Measurements from ENCODE around the gene ZC3H12A.

ZC3H12A gene

GRCh38 chr1:37455516-37455915 is 18.9 kb upstream of the ZC3H12A start:
- no peak for DNase-seq

GRCh38 chr1:37456614-37457013 is 17.8 kb upstream of the ZC3H12A start:
- DNase-seq: no peak

DNA sequence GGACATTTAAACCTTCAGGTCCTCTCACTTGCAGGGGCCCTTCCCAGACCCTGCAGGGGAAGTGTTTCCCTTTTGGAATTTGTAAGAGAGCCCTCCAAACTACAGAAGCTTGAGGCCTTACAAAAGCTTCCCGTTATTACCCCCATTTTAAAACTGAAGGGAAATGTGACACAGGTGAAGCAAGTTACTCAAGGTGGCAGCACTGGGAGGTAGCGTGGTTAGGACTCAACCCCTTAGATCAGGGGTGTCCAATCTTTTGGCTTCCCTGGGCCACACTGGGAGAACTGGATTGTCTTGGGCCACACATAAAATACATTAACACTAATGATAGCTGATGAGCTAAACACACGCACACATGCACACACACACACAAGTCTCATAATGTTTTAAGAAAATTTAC is 15.8 kb upstream of the ZC3H12A start:
- DNase-seq: no peak

- DNase-seq: no peak
Measured at GRCh38 chr1:37461698-37462436, 12.5 kb upstream of the ZC3H12A start.

- no peak for DNase-seq
Measured at GRCh38 chr1:37464443-37464842, 9.9 kb upstream of the ZC3H12A start.

DNA sequence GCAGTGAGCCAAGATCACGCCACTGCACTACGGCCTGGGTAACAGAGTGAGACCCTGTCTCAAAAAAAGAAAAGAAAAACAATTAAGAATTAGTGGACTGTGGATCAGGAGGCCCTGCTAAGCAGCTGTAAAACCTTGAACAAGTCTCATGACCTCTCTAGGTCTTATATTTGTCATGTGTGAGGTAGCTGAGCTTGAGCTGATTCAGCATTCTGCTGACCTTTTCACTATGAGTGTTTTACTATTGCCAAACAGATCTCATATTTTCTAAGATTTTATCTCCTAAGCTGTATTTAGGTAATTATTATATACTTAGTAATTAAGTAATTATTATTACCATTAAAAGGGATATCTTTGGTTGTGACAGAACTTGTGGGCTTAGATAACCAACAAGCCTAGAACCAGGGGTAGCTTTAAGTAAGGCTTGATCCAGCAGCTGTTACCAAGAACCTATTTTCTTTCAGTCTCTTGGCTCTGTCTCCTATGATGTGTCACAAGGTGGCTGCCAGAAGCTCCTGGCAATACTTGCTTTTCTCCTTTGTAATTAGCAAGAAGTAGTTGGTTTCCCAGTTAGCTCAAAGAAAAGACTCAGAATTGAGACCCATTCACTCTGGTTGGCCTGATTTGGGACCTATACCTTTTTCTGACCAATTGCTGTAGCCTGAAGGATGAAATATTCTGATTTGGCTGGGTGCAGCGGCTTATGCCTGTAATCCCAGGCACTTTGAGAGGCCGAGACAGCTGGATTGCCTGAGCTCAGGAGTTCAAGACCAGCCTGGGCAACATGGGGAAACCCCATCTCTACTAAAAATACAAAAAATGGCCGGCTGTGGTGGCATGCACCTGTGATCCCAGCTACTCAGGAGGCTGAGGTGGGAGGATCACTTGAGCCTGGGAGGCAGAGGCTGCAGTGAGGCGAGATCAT is 8.5 kb upstream of the ZC3H12A start:
- DNase-seq: no peak

- no peak for DNase-seq
Measured at GRCh38 chr1:37468037-37468436, 6.3 kb upstream of the ZC3H12A start.

DNA sequence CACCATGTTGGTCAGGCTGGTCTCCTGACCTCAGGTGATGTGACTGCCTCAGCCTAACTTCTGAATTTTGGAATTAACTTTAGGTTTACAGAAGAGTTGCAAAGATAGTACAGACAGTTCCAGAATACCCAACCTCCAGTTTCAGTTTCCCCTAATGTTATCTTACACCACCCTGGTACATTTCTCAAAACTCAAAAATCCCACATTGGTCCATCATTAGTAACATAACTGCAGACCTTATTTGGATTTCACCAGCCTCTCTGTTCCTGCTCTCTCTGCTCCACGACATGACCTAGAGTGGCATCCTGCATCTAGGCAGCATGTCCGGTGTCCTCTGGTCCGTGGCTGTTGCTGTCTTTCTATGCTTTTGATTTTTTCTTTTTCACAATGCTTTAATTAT is 5.0 kb upstream of the ZC3H12A start:
- no peak for DNase-seq

- DNase-seq: peak in 2 of 3 experiments; percentile 59 to 74
Measured at GRCh38 chr1:37471345-37472231, 2.8 kb upstream of the ZC3H12A start.

GRCh38 chr1:37472281-37472680 is 2.1 kb upstream of the ZC3H12A start:
- peak in 2 of 3 experiments; percentile 50 to 73 for DNase-seq

DNA sequence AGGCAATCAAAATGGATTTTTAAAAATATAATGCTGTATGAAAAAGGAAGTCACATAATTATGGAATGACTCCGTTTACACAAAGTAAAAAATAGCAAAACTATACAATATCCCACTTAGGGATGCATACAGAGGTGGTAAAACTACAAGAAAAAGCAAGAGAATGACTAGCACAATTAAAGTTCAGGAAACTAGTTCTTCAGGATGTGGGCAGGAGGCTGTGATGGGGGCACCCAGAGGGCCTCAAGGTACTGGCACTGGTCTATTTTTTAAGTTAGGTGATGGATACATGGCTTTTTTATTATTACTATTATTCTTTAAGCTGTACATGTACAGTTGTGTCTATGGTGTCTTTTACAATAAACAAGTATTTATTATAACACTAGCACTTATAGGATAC is 1.4 kb upstream of the ZC3H12A start:
- no peak for DNase-seq

DNA sequence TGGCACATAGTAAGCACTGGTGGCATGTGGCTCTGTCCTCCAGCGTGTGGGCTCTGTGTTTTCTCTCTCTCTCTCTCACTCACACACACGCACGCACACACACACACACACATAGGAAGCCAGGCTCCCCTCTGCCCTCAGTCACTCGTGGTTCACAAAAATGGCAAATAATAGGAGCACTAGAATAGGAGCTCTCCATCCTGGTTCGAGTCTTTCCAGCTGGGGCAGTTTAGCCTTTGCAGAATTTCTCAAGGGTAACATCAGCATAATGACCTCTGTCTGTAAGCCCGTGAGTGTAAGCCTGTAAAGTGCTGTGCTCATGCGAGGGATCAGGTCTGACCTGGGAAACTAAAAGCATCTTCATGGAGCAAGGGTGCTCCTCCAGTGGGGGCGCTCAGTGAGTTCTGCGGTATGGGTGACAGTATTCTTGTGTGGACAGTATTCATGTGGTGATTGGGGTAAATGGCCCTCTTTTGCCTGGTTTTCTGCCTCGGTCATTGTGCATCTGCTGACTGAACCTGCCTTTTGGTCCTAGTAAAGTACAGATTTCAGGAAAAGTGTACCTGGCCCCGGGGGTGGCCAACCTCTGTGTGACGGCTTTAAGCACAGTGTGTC is 842 bp upstream of the ZC3H12A start:
- peak in 1 of 3 experiments; percentile 62 for DNase-seq

- no peak for DNase-seq
Measured at GRCh38 chr1:37474697-37475379, 458 bp downstream of the ZC3H12A start.

GRCh38 chr1:37475380-37476086 is 1.2 kb downstream of the ZC3H12A start:
- DNase-seq: no peak

- no peak for DNase-seq
Measured at GRCh38 chr1:37476087-37476452, 1.7 kb downstream of the ZC3H12A start.

DNA sequence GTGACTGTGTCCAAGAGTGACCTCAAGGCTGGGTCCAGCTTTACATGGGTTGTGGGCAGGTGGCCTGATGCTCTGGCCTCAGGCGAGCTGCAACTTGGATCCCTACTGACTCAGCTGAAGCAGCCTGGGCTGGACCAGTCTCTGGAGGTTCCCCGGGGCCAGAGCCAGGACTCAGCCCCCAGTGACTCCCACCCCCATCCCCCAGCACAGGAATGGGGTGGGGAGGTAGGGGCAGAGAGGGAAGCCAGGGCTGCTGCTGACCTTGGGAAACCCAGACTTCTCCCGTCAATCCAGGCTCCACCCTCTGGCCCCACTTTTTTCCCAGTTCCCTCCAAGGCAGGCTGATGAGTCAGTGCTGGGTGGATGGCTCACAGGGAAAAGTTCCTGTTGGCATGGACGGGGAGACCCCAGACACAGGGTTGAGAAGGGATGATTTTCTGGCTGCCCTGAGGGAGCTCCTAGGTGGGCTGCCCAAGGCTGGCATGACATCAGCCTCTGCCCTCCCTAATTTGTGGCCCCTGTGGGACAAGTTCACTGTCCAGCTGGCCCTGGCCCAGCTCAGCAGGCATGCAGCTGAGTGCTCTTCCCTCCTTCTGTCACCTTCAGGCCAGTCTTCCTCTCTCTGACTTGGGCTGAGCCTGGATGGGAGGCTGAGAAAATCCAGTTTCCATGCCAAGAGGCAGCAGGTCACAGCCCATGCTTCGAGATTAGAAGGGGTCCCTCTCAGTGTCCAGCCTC is 2.2 kb downstream of the ZC3H12A start:
- DNase-seq: no peak

DNA sequence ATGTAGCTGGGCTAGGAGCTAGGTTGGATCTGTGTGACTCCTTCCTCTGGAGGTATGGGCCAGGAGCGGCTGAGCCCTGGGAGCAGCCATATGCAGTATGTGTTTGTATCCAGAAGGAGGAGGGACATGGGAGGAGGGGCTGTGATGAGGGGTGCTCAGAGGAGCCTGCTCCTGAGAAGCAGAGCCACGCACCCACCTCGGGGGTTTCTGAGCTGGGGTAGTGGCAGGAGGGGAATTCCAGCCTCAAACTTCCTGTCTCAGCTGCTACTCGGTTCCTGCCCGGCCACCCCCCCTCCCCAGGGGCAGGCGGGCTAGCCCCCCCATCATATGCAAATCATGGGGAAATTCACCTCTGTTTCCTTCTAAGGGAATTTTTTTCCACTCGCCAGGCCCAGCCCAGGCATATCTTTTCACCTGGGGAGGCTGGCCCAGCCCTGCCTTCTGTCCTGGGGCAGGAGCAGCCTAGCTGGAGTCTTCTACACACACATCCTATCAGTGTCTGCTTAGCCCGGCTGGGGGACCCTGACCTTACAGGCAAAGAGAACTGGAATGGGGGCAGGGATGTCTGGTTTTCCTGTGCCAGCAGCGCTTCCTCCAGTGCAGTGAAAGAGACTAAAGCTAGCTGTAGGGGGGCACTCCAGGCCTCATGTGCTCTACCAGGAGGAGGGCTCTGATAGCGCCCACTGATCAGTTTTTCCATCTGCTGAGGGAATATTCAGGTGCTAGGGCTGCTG is 3.0 kb downstream of the ZC3H12A start:
- peak in 1 of 3 experiments; percentile 14 for DNase-seq

- no peak for DNase-seq
Measured at GRCh38 chr1:37477946-37478345, 3.6 kb downstream of the ZC3H12A start.

DNA sequence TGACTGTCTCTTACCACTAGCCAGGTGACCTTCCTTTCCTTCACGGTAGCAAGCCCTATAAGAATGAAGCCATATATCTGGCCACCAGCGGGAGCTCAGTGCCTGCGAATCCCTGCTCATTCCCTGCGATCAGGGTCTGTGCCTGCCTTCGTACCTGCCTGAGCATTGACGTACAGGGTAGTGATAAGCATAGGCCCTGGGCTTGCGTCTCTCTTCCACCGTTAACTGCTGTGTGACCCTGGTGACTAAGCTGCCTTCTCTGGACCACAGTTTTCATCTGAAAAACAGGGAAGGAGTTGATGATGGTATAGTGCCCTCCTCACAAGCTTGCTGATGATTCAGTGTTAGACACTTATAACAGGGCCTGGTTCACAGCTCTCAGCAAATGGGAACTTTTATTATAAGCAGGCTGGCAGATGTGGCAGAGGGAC is 4.1 kb downstream of the ZC3H12A start:
- no peak for DNase-seq

DNA sequence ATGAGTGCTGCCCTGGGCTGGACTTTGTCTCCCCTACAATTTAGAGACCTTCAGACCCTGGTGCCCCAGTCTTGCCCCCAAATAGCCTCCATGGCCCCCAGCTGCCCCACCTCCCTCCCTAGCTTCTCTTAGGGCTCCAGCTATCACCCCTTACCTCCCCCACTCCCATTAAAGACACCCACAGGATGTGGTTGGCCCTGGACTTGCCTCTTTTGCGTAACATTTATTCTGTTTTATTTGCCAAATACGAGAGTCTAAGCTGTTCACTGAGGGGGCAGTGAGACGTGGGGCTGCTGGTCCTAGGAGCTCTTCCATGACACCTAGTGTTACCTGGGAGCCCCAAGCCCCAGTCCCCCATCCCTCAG is 4.5 kb downstream of the ZC3H12A start:
- no peak for DNase-seq
